HG03432 (cell line): Measurements from ENCODE around the gene CCDC9B.

ENCODE experiments used
- ATAC-seq: cut with Tn5 transposase; IDR thresholded peaks from one replicate; pipeline ENCODE4 v1.9.1; 2021; ENCODE audit warnings: mild to moderate bottlenecking, moderate library complexity; ENCODE audit not compliant: unreplicated experiment

CCDC9B gene

DNA sequence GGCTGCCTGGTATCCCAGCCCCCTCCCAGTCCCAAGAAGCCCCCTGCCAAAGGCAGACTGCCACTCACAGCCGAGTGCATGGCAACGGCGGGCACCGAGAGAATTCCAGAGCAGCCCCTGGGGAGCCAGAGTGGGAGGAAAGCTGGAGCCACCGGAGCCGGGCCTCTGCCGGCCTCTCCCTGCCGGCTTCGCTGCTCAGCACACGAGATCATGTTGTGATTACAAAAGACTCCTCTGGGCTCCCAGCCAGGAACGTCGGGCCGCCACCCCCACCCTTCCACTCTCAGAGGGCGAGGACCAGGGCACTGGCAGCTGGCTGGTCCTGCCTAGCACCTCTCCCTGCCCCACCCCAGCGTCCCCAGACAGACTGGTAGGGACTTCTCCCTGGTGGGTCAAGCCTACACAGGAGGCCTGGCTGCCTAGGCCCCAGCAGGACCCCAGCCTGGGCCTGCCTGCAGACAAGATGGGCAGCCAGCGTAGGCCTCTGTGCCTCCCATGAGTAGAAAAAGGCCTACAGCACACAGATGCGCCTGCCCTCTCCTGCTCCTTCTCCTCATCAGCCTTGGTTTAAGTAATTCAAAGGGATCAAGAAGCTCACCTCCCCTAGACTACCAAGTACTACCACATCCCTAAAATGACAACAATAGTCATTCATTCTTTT, at the start of gene CCDC9B:
TSS of gene CCDC9B (minus strand) at position 200 of the 661 bp plus-strand sequence. CDS start at position 80, 120 bp downstream.
- ATAC-seq = no peak

GRCh38 chr15:40389824-40390595, 49.3 kb upstream of the CCDC9B start:
- ATAC-seq = no peak

GRCh38 chr15:40388941-40389823, 48.4 kb upstream of the CCDC9B start:
- no peak for ATAC-seq

GRCh38 chr15:40386480-40386879, 45.7 kb upstream of the CCDC9B start:
- ATAC-seq = no peak

DNA sequence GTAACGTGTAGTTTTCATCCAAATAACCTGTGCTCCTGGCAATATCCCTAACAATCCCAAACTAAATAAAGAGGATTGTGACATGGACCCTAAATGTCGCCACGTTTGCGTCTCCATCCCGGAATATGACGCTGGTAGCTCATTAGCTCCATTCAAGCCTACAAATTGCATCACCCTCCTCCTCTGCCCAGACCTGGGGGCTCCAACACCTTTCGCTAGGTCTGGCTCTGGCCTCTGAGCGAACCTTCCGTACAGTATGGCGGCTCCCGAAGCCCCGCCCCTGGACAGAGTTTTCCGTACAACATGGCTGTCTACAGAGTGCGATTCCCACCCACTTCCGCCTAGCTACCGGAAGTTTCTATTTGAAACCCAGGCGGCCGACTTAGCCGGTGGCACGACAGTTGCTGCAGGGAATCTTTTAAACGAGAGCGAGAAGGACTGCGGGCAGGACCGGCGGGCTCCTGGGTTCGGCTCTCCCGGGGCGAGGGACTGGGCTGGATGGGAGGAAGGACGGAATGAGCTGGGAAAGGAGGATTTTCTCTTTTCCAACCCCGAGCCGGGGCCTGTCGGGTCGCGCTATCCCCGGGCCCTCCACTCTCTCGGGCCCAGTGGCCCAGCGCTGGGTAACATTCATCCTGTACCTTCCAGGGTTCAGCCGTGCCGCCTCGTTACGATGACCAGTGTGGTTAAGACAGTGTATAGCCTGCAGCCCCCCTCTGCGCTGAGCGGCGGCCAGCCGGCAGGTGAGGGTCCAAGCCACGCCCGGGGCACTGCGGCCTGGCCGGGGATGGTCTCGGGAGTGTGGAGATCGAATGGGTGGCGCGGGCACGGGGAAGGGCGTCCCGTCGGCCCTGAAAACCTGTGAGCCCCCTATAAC, 42.1 kb upstream of the CCDC9B start, which contains the start of gene KNSTRN:
TSS of gene KNSTRN (plus strand) at position 142 of the 877 bp plus-strand sequence. CDS start at position 257, 115 bp downstream.
- ATAC-seq = peak; percentile 92

DNA sequence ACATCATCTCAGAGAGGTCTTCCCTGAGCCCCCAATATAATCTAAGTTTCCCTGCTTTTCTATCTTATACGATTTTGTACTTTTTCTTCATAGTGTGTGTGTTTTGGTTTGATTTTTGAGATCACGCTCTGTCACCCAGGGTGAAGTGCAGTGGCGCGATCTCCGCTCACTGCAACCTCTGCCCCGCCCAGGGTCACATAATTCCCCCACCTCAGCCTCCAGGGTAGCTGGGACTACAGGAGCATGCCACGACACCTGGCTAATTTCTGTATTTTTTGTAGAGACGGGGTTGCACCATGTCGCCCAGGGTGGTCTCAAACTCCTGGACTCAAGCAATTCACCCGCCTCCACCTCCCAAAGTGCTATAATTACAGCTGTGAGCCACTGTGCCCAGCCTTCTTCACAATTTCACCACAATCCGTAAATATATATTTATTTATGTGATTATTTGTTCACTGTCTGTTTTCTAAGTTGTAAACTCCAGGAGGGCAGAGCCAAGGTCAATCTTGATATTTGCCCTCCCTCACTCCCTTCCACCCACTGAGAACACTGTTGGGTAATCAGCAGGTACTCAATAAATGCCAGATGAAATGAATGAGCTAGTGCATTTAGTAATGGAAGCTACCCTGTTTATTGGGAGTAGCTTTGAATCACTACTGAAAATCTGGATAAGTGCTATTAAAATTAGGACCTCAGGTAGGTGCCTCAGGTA, 41.2 kb upstream of the CCDC9B start:
- ATAC-seq = no peak

DNA sequence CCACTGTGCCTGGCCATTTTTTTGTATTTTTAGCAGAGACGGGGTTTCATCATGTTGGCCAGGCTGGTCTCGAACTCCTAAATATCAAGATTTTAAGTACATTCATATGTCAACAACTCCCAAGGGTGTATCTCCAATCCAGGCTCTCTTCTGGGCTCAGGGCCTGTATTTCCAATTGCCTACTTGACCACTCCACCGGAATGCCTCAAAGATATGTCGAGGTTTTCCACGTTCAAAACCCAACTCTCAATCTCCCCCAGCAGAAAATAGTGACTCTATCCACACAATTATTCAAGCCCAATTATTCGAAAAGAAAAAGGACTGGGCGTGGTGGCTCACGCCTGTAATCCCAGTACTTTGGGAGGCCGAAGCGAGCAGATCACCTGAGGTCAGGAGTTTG, 39.9 kb upstream of the CCDC9B start:
- no peak for ATAC-seq

GRCh38 chr15:40379853-40380252, 39.1 kb upstream of the CCDC9B start:
- no peak for ATAC-seq

DNA sequence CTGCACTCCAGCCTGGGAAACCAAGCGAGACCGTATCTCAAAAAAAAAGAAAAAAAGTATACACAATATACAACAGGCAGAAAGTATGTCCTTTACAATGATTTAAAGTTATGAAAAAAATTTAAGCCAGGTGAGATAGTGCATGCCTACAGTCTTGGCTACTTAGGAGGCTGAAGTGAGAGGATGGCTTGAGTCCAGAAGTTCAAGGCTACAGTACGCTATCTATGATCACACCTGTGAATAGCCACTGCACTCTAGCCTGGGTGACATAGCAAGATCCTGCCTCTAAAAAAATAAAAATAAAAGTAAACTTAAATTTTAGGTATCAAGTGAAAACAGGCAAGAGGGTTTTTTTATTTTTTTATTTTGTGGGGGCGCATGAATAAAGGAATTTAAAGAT, 38.6 kb upstream of the CCDC9B start:
- ATAC-seq = no peak

GRCh38 chr15:40377606-40378005, 36.9 kb upstream of the CCDC9B start:
- no peak for ATAC-seq

GRCh38 chr15:40372981-40373380, 32.2 kb upstream of the CCDC9B start:
- ATAC-seq = no peak

- no peak for ATAC-seq
Observed at GRCh38 chr15:40369971-40370370, 29.2 kb upstream of the CCDC9B start.

- ATAC-seq = no peak
Observed at GRCh38 chr15:40369474-40369869, 28.7 kb upstream of the CCDC9B start.

DNA sequence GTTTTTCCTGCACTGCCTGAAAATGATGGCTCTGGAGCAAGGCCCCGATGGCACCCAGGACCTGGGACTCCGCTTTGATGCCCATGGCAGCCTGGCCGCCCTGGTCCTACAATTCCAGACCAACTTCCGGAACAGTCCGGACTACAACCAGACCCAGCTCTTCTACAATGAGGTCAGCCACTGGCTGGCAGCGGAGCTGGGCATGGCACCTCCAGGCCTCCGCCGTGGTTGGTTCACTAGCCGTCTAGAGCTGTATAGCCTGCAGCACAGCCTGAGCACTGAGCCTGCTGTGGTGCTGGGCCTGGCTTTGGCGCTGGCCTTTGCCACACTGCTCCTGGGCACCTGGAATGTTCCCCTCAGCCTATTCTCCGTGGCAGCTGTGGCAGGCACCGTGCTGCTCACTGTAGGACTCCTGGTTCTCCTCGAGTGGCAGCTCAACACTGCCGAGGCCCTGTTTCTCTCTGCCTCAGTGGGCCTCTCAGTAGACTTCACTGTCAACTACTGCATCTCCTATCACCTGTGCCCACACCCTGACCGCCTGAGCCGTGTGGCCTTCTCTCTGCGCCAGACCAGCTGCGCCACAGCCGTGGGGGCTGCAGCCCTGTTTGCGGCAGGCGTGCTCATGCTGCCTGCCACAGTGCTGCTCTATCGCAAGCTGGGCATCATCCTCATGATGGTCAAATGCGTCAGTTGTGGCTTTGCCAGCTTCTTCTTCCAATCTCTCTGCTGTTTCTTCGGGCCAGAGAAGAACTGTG, 28.2 kb upstream of the CCDC9B start:
- no peak for ATAC-seq

- peak; percentile 87 for ATAC-seq
Observed at GRCh38 chr15:40367686-40368611, 27.2 kb upstream of the CCDC9B start.

DNA sequence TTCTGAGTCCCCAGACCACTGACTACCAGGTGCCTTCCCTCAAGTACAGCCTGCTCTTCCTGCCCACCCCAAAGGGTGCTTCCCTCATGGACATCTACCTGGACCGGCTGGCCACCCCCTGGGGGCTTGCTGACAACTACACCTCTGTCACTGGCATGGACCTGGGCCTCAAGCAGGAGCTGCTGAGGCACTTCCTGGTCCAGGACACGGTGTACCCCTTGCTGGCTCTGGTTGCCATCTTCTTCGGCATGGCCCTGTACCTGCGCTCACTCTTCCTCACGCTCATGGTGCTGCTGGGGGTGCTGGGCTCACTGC, 26.6 kb upstream of the CCDC9B start:
- no peak for ATAC-seq

- ATAC-seq = no peak
Observed at GRCh38 chr15:40366457-40367370, 26.0 kb upstream of the CCDC9B start.
